Ovary (tissue), 3 donors: ENCODE data around the gene KAT14.

Source experiments
- EP300 ChIP-seq: sonication (generic); formaldehyde crosslinking; IDR thresholded peaks from one replicate; pipeline ENCODE4 v1.6.1; 2017; ENCODE audit warnings: antibody characterized with exemption
- POLR2A ChIP-seq: fragments of 450-650 bp; IDR thresholded peaks from one replicate; pipeline ENCODE4 v1.6.1; 2017; ENCODE audit warnings: antibody characterized with exemption, mild to moderate bottlenecking, moderate library complexity
- TF ChIP-seq, protein P1 (sequence below), 3 donors: fragments of 450-650 bp in 2 of 3; fragments of 200-600 bp in 1 of 3; IDR thresholded peaks; one replicate each; pipeline versions ENCODE4 v1.5.1 to v1.8.0; 2016 to 2022; ENCODE audit warnings: antibody characterized with exemption in 3 of 3, mild to moderate bottlenecking in 1 of 3
- donor health status: DM: no; HTN: no; CAD: no.

DNA sequence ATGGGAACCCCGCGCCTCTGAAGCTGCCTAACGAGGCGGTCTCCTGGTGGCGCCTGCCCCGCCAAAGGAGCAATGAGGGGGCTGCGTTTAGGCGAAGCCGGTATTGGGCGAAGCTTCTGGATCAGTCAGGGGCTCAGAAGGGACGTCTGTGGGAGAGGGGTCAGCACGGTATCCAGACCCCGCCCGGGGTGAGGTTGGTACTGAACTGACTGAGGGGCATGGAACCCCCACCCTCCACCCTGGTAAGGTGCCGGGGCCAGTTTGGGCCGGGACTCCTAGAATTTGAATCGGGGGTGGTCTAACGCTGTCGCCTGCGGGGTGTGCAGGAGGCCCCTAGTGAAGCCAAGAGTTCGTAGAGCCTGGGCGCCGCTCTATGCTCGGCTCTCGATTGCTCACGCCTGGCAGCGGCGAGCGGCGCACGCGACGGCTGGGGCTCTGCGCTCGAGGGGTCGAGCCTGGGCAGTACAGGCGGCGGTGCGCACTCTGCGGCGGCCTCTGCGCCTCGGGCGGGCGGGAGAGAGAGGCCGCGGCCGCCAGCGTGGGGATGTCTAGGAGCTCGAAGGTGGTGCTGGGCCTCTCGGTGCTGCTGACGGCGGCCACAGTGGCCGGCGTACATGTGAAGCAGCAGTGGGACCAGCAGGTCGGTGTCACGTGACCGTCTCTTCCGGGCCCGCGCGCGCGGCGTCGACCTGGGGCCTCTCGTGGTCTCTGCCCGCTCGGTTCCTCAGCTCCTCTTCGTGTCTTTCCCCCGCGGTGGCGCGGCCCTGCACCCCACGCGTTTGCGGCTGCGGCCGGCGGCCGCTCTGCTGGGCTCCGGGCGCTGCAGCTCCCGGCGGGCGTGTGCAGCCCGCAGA, at the start of gene KAT14, which contains the start of gene PET117:
- TF ChIP-seq, protein P1, sequence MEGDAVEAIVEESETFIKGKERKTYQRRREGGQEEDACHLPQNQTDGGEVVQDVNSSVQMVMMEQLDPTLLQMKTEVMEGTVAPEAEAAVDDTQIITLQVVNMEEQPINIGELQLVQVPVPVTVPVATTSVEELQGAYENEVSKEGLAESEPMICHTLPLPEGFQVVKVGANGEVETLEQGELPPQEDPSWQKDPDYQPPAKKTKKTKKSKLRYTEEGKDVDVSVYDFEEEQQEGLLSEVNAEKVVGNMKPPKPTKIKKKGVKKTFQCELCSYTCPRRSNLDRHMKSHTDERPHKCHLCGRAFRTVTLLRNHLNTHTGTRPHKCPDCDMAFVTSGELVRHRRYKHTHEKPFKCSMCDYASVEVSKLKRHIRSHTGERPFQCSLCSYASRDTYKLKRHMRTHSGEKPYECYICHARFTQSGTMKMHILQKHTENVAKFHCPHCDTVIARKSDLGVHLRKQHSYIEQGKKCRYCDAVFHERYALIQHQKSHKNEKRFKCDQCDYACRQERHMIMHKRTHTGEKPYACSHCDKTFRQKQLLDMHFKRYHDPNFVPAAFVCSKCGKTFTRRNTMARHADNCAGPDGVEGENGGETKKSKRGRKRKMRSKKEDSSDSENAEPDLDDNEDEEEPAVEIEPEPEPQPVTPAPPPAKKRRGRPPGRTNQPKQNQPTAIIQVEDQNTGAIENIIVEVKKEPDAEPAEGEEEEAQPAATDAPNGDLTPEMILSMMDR (IDR thresholded peaks at IDR 0.05) = no peak
- peak; percentile 41 for TF ChIP-seq POLR2A
- TF ChIP-seq EP300 = no peak
